ENCODE data around the gene PPP2R1B. TPM values are rescaled to one million over a fixed set of nuclear protein-coding genes. Genes with fewer than 3 reads are reported as not detected.

PPP2R1B gene
- total RNA-seq, 2 experiments from 2014 or later = 49.4 to 51.1 TPM

DNA sequence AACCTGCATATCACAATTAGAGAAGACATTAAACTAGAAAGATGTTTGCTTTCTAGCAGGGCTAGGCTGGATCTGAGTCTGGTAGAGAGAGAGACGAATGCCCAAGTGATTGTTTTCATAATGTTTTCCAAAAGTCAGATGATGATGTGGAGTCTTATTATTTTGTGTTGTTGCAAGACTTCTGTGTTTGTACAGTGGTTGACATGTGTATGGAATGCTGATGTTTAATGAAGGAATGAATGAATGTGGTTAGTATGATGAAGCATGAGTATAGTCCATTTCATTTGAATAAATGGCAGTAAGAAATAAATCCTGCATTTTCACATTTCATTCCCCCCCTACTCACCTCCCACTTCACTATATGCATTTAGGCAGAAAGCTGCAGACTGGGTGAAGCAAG, 69.6 kb downstream of the PPP2R1B start:
- Mint-ChIP-seq H3K27me3 (no peaks in the 10 kb centered on the region), H3K4me1 (ENCODE audit: low read depth) (peaks cover 12% of the 10 kb centered on the region), H3K27ac (no peak overlapping the region), H3K4me3 (no peak overlapping the region), H3K36me3 (no peaks in the 10 kb centered on the region), H3K9me3 (no peaks in the 10 kb centered on the region)
- no peak for DNase-seq
- intact Hi-C loops (cut with micrococcal nuclease) = loop anchor here (5.0 kb wide), 1 partner anchor 66 kb away; no protein-coding TSS in a partner anchor
- ChIA-PET POLR2A (no interaction called here), CTCF (interaction anchor here (1.4 kb wide), 1 partner anchor 81 kb away, joined by 3 read pairs; no protein-coding TSS in a partner anchor)

DNA sequence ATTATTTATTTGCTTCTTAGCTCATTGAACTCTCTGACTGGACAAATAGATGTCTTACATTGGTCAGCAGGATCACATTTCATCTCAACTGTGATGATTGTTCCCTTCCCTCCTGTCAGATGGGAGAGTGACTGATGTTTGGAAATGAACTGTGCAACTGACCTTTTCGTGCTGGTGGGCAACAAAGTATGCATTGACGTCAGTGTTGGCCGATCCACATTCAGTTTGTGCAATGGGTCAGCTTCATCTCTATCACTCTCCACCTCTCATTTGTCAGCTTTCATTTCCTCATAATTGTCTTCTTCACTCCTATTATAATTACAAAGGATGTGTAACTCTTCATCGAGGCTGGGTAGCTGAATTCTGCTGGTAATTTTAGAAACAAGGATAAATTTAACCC, 71.3 kb downstream of the PPP2R1B start:
- intact Hi-C loops (cut with micrococcal nuclease) = loop anchor here (5.0 kb wide), 1 partner anchor 67 kb away; no protein-coding TSS in a partner anchor

DNA sequence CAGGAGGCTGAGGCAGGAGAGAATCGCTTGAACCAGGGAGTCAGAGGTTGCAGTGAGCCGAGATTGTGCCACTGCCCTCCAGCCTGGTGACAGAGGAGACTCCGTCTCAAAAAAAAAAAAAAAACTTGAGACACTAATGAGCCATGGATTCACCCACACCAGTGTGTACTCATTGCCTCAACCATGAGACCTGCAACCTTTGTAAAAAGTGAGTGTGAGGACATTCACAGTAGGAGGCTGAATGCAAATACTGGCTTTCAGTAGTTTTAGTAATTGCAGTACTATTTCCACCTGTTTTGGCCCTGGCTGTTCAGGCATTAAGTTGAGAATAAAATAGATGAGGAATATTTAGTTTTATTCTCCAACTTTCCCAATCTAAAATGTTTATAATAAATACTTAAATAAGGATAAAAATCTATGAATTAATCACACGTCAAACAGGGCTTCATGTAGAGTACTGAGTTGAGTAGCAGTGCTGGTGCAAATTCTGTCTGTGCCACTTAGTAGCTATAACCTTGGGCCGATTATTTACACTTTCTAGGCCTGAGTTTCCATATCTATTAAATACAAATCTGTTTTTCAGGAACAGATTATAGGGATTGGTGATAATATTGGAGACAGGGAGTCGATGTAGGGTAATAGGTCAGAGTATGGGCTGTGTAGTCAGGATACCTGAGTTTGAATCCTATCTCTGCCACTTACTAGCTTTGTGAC, 72.8 kb downstream of the PPP2R1B start:
- DNase-seq = no peak
- ChIA-PET POLR2A (no interaction called here), CTCF (interaction anchor here (1.8 kb wide), 1 partner anchor 89 kb away, joined by 4 read pairs; no protein-coding TSS in a partner anchor)
- no peak overlapping the region for H3K27ac Mint-ChIP-seq
- peaks cover 7% of the 10 kb centered on the region for H3K36me3 Mint-ChIP-seq
- H3K4me3 Mint-ChIP-seq = no peak overlapping the region
- H3K9me3 Mint-ChIP-seq = no peaks in the 10 kb centered on the region
- H3K4me1 Mint-ChIP-seq (ENCODE audit: low read depth) = peaks cover under 1% of the 10 kb centered on the region
- no peaks in the 10 kb centered on the region for H3K27me3 Mint-ChIP-seq
- intact Hi-C loops (cut with micrococcal nuclease) = no loop called here

More for the DNA sequence above, 71.3 kb downstream of the PPP2R1B start:
- DNase-seq = no peak
- H3K27ac Mint-ChIP-seq = no peak overlapping the region
- H3K36me3 Mint-ChIP-seq = peaks cover 5% of the 10 kb centered on the region
- H3K4me3 Mint-ChIP-seq = no peak overlapping the region
- H3K9me3 Mint-ChIP-seq = no peaks in the 10 kb centered on the region
- no peaks in the 10 kb centered on the region for H3K27me3 Mint-ChIP-seq
- H3K4me1 Mint-ChIP-seq (ENCODE audit: low read depth) = peaks cover 12% of the 10 kb centered on the region
- CTCF ChIA-PET = interaction anchor here (1.5 to 1.8 kb wide), 2 partner anchors 82 to 90 kb away, joined by 3 to 4 read pairs; no protein-coding TSS in a partner anchor
- POLR2A ChIA-PET = no interaction called here

DNA sequence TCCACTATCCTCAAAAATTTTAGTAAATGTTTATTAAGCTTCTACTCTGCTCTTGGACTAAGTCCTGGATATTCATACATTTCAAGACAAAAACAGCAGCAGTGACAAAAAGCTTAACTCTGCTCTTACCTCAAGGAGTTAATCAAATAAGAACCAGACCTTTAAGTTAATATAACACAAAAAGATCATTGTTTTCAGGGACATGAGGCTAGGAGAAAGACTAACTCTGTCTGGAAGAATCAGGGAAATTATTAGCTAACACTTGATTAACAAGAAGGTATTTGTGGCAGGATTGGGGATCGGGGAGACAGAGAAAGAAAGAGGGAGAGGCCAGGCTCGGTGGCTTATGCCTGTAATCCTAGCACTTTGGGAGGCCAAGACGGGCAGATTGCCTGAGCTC, 74.4 kb downstream of the PPP2R1B start:
- POLR2A ChIA-PET = no interaction called here
- H3K9me3 Mint-ChIP-seq = no peaks in the 10 kb centered on the region
- H3K36me3 Mint-ChIP-seq = peaks cover 13% of the 10 kb centered on the region
- no peaks in the 10 kb centered on the region for H3K27me3 Mint-ChIP-seq
- H3K27ac Mint-ChIP-seq = no peak overlapping the region
- CTCF ChIA-PET = no interaction called here
- intact Hi-C loops (cut with micrococcal nuclease) = no loop called here
- H3K4me3 Mint-ChIP-seq = no peak overlapping the region
- DNase-seq = no peak
- no peaks in the 10 kb centered on the region for H3K4me1 Mint-ChIP-seq (ENCODE audit: low read depth)

DNA sequence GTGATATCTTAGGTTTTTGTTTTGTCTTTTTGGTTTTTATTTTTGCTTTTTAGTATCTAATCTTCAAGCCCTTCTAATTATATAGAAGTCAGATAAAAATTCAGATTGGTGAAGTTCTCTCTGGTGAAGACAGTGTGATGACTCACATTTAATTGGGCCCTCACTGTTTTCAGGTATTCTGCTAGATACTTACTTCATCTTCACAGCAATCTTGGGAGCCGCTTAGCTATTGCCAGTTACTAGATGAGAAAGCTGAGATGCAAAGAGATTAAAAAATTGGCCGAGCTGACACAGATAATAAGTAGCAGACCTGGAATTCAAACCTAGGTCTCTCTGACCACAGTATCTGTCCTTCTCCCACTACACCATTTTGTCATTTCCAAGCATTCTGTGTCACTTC, 75.0 kb downstream of the PPP2R1B start:
- POLR2A ChIA-PET = no interaction called here
- Mint-ChIP-seq H3K4me3 (no peak overlapping the region), H3K27me3 (no peaks in the 10 kb centered on the region)

DNA sequence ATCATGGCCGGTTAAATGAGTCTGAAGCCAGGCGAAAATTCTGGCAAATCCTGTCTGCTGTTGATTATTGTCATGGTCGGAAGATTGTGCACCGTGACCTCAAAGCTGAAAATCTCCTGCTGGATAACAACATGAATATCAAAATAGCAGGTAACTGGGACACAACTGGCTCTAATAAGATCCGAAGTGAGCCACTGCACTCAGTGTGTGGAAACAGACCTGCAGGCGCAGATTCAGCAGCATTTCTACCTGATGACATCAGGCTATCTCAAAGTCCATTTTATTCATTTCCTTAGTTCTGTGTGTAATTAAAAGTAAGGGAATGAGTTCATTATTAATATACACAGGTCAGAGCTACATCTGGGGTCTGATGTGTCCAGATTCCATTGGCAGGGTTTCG, 78.2 kb downstream of the PPP2R1B start:
- H3K27me3 Mint-ChIP-seq = no peaks in the 10 kb centered on the region
- DNase-seq = no peak
- no peaks in the 10 kb centered on the region for H3K9me3 Mint-ChIP-seq
- no peaks in the 10 kb centered on the region for H3K4me1 Mint-ChIP-seq (ENCODE audit: low read depth)
- H3K4me3 Mint-ChIP-seq = no peak overlapping the region
- ChIA-PET POLR2A (no interaction called here), CTCF (no interaction called here)
- intact Hi-C loops (cut with micrococcal nuclease) = no loop called here
- H3K27ac Mint-ChIP-seq = no peak overlapping the region
- peaks cover 14% of the 10 kb centered on the region for H3K36me3 Mint-ChIP-seq

More for the DNA sequence above, 75.0 kb downstream of the PPP2R1B start:
- Mint-ChIP-seq H3K36me3 (peaks cover 13% of the 10 kb centered on the region), H3K9me3 (no peaks in the 10 kb centered on the region), H3K4me1 (ENCODE audit: low read depth) (no peaks in the 10 kb centered on the region), H3K27ac (no peak overlapping the region)
- intact Hi-C loops (cut with micrococcal nuclease) = no loop called here
- CTCF ChIA-PET = no interaction called here
- no peak for DNase-seq

DNA sequence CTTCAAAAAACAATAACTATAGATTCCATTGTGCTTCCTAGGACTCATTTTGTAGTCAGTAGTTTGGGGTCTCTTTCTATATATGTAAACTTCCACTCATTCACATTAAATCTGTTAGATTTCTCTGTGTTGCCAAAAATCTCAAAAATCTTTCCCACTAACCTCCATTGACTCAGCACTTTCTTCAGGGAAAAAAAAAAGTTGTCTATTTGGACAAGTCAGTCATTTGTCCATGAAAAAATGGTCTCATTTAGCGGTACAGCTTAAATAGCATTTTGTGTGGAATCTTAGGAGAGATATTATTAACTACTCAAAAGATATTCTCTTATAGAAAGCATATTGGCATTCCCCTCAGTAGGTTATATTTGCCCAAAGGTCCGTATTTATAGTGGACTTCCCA, 81.9 kb downstream of the PPP2R1B start:
- Mint-ChIP-seq H3K27me3 (no peaks in the 10 kb centered on the region), H3K4me3 (no peak overlapping the region), H3K4me1 (ENCODE audit: low read depth) (no peaks in the 10 kb centered on the region), H3K9me3 (no peaks in the 10 kb centered on the region), H3K36me3 (peaks cover 9% of the 10 kb centered on the region), H3K27ac (no peak overlapping the region)
- intact Hi-C loops (cut with micrococcal nuclease) = no loop called here
- POLR2A ChIA-PET = no interaction called here
- CTCF ChIA-PET = interaction anchor here (1.0 kb wide), 1 partner anchor 80 kb away, joined by 3 read pairs; no protein-coding TSS in a partner anchor
- DNase-seq = no peak

DNA sequence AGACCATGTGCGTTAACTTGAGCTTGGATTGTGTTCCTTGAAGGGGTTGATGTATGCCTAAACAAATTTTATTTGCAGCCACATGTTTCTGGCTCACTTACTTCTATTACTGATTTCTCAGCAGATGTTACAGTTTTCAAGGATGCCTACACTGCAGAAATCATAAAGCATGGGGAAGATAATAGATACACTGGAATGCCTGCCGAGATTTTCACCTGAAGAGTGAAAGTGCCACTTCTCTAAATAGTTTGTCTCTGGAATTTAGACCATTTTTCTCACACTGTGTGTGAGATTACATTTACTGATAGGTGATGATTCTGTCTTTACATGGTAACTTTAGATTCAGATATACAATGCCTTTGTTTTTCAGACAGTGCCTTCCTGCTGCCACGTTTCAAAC, 82.4 kb downstream of the PPP2R1B start:
- POLR2A ChIA-PET = no interaction called here
- no peak overlapping the region for H3K27ac Mint-ChIP-seq
- no peaks in the 10 kb centered on the region for H3K9me3 Mint-ChIP-seq

DNA sequence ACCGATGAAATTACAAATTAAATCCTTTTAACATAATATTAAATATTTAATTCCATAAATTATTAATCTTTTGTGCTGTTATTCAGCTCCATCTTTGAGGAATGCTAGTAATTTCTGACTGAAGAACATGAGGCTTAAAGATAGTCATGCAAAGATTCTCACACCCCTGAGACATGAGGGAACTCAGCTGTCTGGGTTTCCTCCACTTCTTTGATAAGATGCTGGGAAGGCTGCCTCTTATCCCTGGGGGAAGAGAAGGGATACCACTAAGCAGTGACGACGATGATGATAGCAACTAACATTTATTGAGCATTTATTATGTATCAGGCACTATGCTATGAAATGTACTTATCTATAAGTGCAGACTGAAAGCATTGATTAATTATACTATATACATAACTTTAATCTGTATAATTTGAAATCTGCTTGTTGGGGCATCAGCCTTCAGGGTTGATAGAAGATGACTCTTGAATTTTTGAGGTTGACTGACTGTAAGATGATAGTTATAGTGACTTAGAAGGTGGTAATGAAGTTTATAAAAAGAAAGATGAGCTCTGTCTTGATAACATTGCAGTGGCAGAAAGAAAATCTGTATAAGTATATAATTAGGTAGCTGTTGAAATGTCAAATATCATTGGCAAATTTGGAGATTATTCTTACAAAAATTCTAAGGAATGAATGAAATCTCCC, 85.6 kb downstream of the PPP2R1B start:
- no peaks in the 10 kb centered on the region for H3K4me1 Mint-ChIP-seq (ENCODE audit: low read depth)
- peaks cover 7% of the 10 kb centered on the region for H3K36me3 Mint-ChIP-seq
- POLR2A ChIA-PET = no interaction called here

More for the DNA sequence above, 82.4 kb downstream of the PPP2R1B start:
- CTCF ChIA-PET = no interaction called here
- Mint-ChIP-seq H3K4me1 (ENCODE audit: low read depth) (no peaks in the 10 kb centered on the region), H3K36me3 (peaks cover 9% of the 10 kb centered on the region), H3K4me3 (no peak overlapping the region), H3K27me3 (no peaks in the 10 kb centered on the region)
- intact Hi-C loops (cut with micrococcal nuclease) = no loop called here
- no peak for DNase-seq

More for the DNA sequence above, 85.6 kb downstream of the PPP2R1B start:
- peaks cover 3% of the 10 kb centered on the region for H3K9me3 Mint-ChIP-seq
- intact Hi-C loops (cut with micrococcal nuclease) = no loop called here
- no peak for DNase-seq
- CTCF ChIA-PET = interaction anchor here (0.6 to 1.4 kb wide), 2 partner anchors 76 to 116 kb away, joined by 3 to 5 read pairs; no protein-coding TSS in a partner anchor
- no peak overlapping the region for H3K4me3 Mint-ChIP-seq
- H3K27me3 Mint-ChIP-seq = no peaks in the 10 kb centered on the region
- H3K27ac Mint-ChIP-seq = no peak overlapping the region

Other genes with a start within 250 kb of the PPP2R1B start
- under 1 TPM; 0.19 to 0.26 TPM for gene LAYN, start 225.7 kb downstream of the PPP2R1B start, total RNA-seq
- 1 to 10 TPM; 4.6 to 6.2 TPM for gene SIK2, start 163.9 kb downstream of the PPP2R1B start, total RNA-seq
- 10 to 100 TPM; 23.6 to 26.7 TPM for gene ALG9, start 105.2 kb upstream of the PPP2R1B start, total RNA-seq
- gene FDXACB1, start 112.8 kb upstream of the PPP2R1B start, total RNA-seq = 1 to 10 TPM; 5.2 to 5.6 TPM
- 10 to 100 TPM; 29.9 to 33.6 TPM for gene CFAP68, start 113.2 kb upstream of the PPP2R1B start, total RNA-seq
- not detected for gene CRYAB, start 145.4 kb upstream of the PPP2R1B start, total RNA-seq
- gene HSPB2, start 146.3 kb upstream of the PPP2R1B start, total RNA-seq = not detected
- not detected for gene C11orf52, start 152.5 kb upstream of the PPP2R1B start, total RNA-seq
- gene DIXDC1, start 171.0 kb upstream of the PPP2R1B start, total RNA-seq = 10 to 100 TPM; 13.3 to 14.9 TPM